IMR-90 (cell line): ENCODE results near the gene ALDH1L2.

Experiments
- CEBPB ChIP-seq: IDR thresholded peaks from 2 replicates; pipeline ENCODE4 v1.6.1; 2012; ENCODE audit warnings: low read depth, low read length, improper control_type of control experiment
- CHD1 ChIP-seq: IDR thresholded peaks from 2 replicates; pipeline ENCODE4 v1.6.1; 2012; ENCODE audit warnings: low read depth, low read length, improper control_type of control experiment
- FOS ChIP-seq: fragments of 150-350 bp; IDR thresholded peaks from 2 replicates; pipeline ENCODE4 v1.6.1; 2016; ENCODE audit warnings: low read depth, low read length
- MAZ ChIP-seq: IDR thresholded peaks from 2 replicates; pipeline ENCODE4 v1.6.1; 2012; ENCODE audit warnings: low read depth, mild to moderate bottlenecking, low read length, improper control_type of control experiment, moderate library complexity, borderline replicate concordance
- MXI1 ChIP-seq: IDR thresholded peaks from 2 replicates; pipeline ENCODE4 v1.6.1; 2012; ENCODE audit warnings: low read depth, mild to moderate bottlenecking, low read length, moderate library complexity, borderline replicate concordance
- POLR2A ChIP-seq: IDR thresholded peaks from 2 replicates; pipeline ENCODE4 v1.6.1; 2012; ENCODE audit warnings: mild to moderate bottlenecking, low read depth, low read length
- RAD21 ChIP-seq: IDR thresholded peaks from 2 replicates; pipeline ENCODE4 v1.6.1; 2012; ENCODE audit warnings: low read length, improper control_type of control experiment
- RFX5 ChIP-seq: IDR thresholded peaks from 2 replicates; pipeline ENCODE4 v1.8.0; 2012; ENCODE audit warnings: low read depth, mild to moderate bottlenecking, low read length, moderate library complexity
- SMC3 ChIP-seq: fragments of 150-350 bp; IDR thresholded peaks from 2 replicates; pipeline ENCODE4 v1.6.1; 2016; ENCODE audit warnings: low read depth, mild to moderate bottlenecking, antibody characterized with exemption, low read length, moderate library complexity
- TF ChIP-seq, protein P1 (sequence below): conservative IDR thresholded peaks from 2 replicates; pipeline ENCODE4 v1.5.1; 2012; ENCODE audit warnings: mild to moderate bottlenecking, low read depth, low read length, improper control_type of control experiment
- TF ChIP-seq, protein P2 (sequence below): fragments of 150-350 bp; IDR thresholded peaks from 2 replicates; pipeline ENCODE4 v1.6.1; 2017; ENCODE audit warnings: mild to moderate bottlenecking, antibody characterized with exemption, low read length, low read depth

DNA sequence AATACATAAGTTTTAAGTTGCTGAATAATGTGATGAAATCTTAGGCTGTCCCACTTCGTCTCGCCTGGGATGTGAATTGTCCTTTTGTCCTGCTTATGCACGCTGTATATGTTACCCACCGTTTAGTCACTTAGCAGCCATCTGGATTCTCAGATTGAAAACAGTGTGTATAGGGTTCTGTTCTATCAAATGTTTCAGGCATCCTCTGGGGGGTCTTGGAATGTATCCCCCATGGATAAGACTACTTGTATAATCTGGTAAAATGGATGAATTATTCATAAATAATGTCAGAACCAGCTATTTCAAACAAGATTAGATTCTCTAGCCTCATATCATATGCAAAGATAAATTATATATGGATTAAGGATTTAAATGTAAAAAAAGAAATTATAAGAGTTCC is 68.7 kb downstream of the ALDH1L2 start:
- TF ChIP-seq RAD21, result no peak
- no peak for TF ChIP-seq SMC3
- no peak for TF ChIP-seq POLR2A
- TF ChIP-seq, protein P1, sequence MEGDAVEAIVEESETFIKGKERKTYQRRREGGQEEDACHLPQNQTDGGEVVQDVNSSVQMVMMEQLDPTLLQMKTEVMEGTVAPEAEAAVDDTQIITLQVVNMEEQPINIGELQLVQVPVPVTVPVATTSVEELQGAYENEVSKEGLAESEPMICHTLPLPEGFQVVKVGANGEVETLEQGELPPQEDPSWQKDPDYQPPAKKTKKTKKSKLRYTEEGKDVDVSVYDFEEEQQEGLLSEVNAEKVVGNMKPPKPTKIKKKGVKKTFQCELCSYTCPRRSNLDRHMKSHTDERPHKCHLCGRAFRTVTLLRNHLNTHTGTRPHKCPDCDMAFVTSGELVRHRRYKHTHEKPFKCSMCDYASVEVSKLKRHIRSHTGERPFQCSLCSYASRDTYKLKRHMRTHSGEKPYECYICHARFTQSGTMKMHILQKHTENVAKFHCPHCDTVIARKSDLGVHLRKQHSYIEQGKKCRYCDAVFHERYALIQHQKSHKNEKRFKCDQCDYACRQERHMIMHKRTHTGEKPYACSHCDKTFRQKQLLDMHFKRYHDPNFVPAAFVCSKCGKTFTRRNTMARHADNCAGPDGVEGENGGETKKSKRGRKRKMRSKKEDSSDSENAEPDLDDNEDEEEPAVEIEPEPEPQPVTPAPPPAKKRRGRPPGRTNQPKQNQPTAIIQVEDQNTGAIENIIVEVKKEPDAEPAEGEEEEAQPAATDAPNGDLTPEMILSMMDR, result no peak
- TF ChIP-seq CEBPB, result no peak
- no peak for TF ChIP-seq RFX5
- TF ChIP-seq, protein P2, sequence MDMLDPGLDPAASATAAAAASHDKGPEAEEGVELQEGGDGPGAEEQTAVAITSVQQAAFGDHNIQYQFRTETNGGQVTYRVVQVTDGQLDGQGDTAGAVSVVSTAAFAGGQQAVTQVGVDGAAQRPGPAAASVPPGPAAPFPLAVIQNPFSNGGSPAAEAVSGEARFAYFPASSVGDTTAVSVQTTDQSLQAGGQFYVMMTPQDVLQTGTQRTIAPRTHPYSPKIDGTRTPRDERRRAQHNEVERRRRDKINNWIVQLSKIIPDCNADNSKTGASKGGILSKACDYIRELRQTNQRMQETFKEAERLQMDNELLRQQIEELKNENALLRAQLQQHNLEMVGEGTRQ, result no peak
- TF ChIP-seq CHD1, result no peak
- TF ChIP-seq MXI1, result no peak
- TF ChIP-seq MAZ, result no peak
- no peak for TF ChIP-seq FOS
